HG02852 (cell line): ENCODE results near the gene OPRL1.

ENCODE experiments used
- ATAC-seq: cut with Tn5 transposase; IDR thresholded peaks from one replicate; pipeline ENCODE4 v1.9.1; 2021; ENCODE audit warnings: mild to moderate bottlenecking, moderate library complexity; ENCODE audit not compliant: unreplicated experiment

Gene OPRL1

GRCh38 chr20:64080013-64080812 is at the start of gene OPRL1:
TSS of gene OPRL1 (plus strand) at chr20:64080082. CDS start at chr20:64092721, 12,639 bp downstream.
- ATAC-seq: no peak

- no peak for ATAC-seq
Measured at GRCh38 chr20:64030371-64031134, 49.3 kb upstream of the OPRL1 start.

DNA sequence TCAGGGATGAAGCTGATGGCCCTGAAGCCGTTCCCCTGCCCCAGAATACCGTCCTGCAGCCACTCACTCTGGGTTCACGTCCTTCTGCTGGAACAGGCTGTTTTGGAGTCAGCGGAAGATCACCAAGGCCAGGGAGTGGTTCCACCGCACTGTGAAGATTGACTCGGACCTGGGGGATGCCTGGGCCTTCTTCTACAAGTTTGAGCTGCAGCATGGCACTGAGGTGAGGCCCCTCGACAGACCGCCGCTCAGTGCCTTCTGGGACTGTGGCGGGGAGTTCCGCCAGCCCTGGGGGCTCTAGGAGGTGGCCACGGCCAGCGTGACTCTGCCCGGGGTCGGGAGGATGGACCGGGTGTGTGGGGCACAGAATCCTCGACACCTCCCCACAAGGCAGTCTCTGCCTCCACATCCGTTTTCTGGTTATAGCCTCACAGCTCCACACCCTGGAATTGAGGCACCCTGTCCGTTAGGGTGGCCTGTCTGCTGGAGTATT is 48.0 kb upstream of the OPRL1 start:
- no peak for ATAC-seq

GRCh38 chr20:64032706-64033624 is 46.9 kb upstream of the OPRL1 start:
- ATAC-seq: no peak

- no peak for ATAC-seq
Measured at GRCh38 chr20:64033981-64034493, 45.8 kb upstream of the OPRL1 start.

DNA sequence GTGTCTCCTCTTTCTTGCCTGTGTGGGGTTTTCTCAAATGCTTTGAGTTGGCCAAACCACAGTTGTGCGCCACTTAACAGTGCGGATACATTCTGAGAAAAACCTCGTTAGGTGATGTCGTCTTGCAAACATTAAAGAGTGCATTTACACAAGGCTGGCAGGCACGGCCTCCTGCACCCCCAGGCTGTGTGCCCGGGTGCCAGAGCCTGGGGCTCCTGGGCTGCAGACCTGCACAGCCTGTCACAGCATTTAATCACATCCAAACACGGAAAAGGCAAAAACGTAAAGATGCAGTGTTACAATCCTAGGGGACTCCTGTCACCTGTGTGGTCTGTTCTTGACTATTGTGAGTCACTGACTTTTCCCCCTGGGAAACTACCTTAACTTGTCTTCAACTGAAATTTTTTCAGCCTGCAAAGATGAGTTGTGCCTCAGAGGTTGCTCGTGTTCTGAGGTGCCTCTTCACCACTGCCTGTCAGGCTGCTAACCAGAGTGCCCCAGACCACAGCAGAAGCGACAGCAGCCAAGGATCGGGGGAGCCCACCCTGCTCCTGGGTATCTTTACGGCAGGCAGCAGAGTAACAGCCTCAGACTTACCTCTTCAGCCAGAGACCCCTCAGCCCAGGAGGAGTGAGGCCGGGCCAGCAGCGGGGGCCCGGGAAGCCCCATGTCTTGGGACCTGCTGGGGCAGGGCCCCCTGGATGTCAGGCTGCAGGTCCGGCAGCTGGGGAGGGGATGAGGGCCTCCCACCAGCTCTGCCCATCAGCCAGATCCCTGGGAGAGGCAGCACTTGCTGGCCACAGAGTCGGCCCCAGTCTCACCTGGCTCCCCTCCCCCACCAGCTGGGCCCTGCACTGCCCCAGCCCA is 44.6 kb upstream of the OPRL1 start:
- ATAC-seq: no peak

DNA sequence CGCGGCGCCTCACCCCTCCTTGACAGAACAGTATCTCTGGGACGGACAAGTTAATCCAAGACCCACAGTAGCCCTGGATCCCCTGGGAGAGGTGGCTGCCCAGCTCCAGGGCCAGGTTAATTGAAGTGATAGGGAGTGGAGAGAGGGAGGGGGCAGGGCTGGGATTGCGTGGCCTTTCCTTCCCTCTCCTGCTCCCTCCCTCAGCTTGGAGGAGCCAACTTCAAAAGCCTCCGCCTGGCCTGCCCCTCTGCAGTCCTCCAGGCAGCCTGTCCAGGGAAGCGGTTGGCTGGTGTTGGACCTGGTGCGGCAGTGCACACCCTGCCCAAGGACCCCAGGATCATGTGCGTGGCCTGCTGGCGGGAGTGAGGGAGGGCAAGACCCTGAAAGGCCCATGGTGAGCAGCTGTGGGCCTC is 43.9 kb upstream of the OPRL1 start, which contains the start of gene C20orf204:
C20orf204 (plus strand) TSS at position 250 of the 413 bp plus-strand sequence; CDS start at position 392, 142 bp downstream.
- no peak for ATAC-seq

GRCh38 chr20:64036346-64037198 is 43.3 kb upstream of the OPRL1 start:
- ATAC-seq: no peak

DNA sequence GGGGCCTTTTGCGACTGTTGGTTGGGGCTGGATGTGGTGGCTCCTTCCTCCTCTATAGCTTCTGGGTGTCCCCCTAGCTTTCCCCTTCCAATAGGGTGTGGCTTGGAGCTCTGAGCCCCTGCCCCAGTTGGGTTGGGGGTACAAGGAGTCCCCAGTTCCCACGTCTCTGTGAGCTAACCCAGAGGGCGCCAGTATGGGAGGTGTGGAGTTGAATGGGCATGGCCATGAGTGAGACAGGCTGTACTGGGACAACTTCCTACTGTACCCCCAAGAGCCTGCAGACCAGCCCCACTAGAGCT is 42.7 kb upstream of the OPRL1 start:
- no peak for ATAC-seq

DNA sequence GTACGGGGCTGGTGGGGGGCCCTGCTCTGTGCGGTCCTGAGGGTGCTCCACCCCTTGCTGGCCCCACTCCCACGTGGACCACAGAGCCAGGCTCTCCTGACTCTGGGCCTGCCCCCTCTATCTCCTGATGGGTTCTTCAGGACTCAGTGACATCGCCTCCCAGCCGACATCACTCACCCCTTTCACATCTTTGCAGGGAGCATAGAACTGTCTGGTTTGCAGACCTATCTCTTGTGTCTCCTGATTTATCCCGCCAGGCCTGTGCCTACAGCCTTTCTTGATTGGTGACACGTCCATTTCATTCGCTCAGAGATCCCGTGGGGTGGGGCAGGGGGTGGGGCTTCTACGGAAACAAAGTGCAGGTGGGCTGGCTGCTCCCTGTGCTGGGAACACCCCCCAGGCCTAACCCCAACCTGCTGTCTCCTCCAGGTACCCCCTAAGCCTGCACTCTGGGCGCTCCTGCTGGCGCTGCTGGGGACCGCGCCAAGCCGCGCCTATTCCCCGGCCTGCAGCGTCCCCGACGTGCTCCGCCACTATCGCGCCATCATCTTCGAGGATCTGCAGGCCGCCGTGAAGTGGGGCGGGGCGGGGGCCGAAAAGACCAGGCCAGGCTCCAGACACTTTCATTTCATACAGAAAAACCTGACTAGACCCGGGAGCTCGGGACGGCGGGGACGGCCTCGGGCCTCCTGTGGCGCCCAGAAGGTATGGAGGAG is 42.2 kb upstream of the OPRL1 start:
- ATAC-seq: no peak

DNA sequence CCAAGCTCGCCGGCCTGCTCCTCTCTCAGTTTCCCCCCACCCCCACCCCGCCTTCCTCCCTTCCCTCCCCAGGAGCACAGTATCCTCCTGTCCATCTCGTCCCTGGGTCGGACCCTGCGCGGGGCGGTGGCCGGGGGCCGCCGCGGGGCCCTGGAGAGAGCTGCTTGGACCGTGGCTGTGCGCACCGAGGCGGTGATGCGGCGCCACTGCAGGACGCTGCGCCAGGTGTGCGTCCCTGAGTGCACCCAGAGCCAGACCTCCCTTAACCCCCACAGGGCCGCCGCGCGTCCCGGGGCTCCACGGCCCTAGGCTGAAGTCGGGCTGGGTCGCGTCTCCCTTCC is 41.7 kb upstream of the OPRL1 start:
- ATAC-seq: peak; percentile 26

GRCh38 chr20:64038565-64039292 is 41.2 kb upstream of the OPRL1 start:
- peak; percentile 47 for ATAC-seq

DNA sequence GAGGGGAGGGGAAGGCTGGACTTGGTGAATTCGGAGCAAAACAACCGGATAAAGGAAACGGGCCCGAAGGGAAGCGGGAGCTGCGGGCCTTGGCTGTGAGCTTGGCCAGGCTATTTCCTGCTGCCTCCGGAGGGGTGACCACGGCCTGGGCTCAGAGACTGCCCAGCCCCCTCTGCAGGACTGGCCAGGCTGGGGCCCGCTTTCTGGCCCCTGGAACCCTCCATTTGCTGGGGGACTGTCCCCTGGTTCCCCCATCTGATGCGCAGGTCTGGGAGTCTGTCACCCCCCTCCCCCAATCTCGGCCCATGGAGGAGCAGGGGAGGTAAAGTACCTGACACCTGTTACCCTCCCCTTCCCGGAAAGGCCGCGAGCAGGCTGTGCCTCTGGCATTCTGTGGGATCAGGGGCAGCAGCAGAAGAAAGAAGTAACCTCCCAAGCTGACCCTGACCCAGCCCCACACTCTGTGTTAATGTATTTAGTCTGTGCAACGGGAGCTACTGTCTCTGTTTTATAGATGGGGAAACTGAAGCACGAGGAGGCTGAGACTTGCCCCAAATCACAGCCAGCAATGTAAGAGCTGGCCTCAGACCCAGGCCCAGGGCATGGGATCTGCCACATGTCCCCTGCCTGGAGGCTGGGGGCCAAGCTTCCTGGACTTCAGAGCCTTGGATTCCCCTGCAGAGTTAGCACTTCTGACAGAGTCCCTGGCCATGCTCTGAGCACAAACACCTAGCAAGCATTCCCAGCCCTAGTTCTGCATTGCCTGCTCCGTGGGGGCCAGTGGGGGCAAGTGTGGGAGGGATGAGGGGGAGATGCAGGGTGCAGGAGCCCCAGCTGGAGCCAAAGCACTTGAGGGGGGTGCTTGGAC is 40.4 kb upstream of the OPRL1 start:
- ATAC-seq: no peak

- ATAC-seq: no peak
Measured at GRCh38 chr20:64040231-64041039, 39.4 kb upstream of the OPRL1 start.

- ATAC-seq: no peak
Measured at GRCh38 chr20:64041040-64041780, 38.7 kb upstream of the OPRL1 start.
